GM18870 (cell line): ENCODE measurements around the gene KIF6.

Source experiments
- ATAC-seq: cut with Tn5 transposase; IDR thresholded peaks from one replicate; pipeline ENCODE4 v1.9.1; 2021; ENCODE audit warnings: moderate library complexity; ENCODE audit not compliant: unreplicated experiment

KIF6 gene

DNA sequence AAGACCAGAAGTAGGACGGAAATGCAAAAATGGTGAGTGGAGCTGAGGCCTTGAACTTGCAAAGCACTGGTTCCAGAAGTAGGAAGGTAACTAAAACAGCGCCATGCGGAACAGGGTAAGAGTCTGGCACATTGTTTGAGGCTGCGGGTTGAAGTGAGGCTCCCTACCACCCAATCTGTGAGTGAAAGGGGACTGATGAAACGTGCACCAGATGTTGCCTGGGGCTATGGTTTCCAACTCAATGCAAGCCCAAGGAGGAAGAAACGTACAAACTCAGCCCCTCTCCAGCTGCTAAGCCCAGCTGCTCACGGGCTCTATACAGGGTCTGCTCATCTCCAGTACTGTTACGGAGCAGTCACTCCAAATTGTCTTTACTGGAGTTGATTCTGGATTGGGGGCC, 334.0 kb downstream of the KIF6 start:
- ATAC-seq = no peak

DNA sequence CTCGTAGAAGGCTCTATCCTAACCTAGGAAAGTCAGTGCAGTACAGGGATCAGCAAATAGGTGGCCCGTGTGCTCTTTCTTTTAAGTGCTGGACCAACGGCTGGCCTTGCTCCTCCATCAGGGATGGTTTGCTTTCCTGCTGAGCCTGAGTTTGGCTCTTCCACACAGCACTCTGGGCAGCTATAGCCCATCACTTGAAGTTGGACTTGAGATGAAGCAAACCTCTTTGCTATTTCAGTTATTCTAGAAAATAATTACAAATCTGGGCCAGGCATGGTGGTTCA, 335.8 kb downstream of the KIF6 start:
- no peak for ATAC-seq

DNA sequence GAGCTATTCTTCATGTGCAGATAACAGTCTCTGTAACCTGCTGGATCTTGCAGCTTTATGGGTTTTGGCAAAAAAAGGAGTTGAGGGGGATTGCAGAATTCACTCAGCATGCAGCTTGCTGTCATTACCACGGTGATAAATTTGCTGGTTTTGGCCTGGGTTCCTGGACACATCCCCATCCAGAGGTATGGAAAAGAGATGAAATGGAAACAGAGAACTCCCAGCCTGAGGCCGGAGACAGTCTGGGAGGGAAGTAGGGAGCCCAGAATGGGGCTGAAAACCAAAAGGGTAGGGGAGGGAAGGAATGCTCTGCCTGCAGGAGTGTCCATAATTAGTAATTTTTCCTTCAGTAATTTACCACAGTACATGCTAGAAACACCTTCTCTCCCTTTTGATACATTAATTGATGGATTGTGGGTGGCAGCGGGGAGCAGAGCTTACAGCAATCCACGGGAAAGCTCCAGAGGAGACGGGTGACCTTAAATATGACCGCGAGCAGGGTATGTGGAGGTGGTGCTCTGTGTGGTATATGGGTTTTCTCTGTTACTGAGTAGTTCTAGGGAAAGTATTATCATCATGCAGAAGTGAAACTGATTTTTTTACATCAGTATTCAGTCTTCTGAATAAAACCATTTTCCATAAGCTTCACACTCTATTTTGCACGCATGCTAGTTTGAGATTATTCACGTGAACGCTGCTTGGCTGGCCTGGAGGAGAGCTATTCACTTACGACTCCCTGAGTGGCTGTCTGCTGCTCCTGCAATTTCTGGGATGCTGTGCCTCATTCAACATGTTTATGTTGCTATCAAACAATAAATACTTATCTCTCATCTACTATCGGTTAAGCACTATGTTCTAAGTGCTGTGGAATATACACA, 336.4 kb downstream of the KIF6 start:
- peak; percentile 64 for ATAC-seq

- ATAC-seq = no peak
Observed at GRCh38 chr6:39387785-39388184, 337.4 kb downstream of the KIF6 start.

- no peak for ATAC-seq
Observed at GRCh38 chr6:39386487-39386886, 338.7 kb downstream of the KIF6 start.

DNA sequence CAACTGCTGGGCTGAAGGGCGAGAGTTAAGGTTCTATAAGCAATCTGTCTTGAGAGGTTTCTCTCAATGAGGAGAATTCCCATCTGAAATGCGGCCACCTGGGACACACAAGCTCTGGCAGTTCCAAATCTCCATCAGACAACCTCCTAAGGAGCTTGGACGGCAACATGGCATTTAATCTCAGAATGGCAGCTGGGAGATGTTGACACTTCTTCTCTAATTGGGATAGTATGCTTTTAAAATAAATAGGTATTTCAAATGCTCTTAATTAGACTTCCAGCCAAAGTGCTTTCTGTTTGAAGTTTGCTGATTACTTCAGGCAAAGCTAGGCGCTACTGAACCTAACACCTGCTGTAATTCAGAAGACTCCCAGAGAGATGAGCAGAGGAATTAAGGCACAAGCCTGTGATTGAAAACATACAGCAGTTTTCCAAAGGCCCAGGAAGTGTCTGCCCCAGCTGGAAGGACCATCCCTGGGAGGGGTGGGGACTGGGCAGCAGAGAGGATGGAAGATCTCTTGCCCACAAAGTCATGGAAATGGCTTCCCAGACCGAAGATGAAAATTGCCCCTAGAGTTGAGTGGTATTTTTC, 343.6 kb downstream of the KIF6 start:
- ATAC-seq = no peak

DNA sequence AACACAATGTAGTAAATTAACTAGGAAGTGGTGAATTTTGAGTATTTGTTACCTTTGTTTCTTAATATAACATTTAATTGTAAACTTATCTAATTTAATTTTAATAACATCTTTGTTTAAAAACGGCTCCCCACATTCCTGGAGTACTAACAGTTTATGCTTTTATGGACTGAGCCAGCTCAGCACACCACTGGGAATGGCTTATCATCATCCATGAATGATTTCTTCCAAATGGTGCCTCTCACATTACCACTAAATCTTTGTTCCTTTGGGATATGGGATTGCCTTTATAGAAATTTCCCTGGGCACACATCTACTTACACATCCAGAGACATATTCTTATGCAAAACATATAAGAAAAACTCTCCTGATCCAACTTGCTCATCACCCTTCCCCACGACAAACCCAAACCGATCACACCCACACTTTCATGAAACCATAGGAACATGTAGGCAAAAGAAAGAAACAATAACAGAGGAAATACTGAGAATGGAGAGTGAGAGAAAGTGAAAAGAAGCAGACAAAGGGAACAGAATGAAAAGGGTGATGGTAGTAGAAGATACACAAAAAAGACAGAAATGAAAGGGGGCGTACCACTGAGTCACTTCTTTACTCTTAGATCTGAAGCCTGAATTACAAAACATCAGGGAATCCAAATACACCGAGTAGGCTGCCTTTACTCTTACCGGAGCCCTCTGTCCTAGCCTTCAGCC, 344.2 kb downstream of the KIF6 start:
- no peak for ATAC-seq

GRCh38 chr6:39378960-39379425, 346.2 kb downstream of the KIF6 start:
- no peak for ATAC-seq

- ATAC-seq = no peak
Observed at GRCh38 chr6:39378175-39378959, 346.8 kb downstream of the KIF6 start.

GRCh38 chr6:39377539-39377950, 347.7 kb downstream of the KIF6 start:
- no peak for ATAC-seq

DNA sequence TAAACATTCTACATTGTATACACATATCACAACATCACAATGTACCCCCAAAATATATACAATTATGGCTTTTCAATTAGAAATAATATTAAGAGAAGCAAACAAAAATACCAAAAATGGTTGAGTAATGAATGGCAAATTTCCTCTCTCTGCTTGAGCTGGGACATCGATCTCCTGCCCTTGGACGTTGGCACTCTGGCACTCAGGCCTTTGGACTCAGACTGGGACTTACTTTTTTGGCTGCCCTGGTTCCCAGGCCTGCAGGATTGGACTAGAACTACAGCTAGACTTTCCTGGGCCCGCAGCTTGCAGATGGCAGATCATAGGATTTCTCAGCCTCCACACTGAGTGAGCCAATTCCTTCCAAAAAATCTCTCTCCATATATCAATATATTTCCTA, 349.8 kb downstream of the KIF6 start:
- ATAC-seq = no peak

DNA sequence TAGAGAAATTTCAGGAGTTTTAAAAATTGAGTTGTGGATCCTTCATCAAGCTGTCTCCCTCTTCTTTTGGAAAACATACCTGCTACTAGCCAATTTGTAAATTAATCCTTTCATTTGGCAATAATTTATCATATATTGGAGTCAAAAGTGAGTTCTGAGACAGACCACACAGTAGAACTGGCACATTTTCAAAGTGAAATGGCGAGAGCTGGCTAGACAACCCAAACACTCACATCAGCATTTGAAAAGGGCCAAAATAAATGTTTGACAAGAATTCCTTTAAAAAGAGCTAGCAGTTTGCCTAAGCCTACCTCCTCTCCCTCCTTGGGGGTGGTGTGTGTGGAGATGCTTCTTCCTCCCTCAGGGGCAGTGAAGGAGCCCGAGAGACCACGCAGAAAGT, 354.8 kb downstream of the KIF6 start:
- ATAC-seq = no peak

DNA sequence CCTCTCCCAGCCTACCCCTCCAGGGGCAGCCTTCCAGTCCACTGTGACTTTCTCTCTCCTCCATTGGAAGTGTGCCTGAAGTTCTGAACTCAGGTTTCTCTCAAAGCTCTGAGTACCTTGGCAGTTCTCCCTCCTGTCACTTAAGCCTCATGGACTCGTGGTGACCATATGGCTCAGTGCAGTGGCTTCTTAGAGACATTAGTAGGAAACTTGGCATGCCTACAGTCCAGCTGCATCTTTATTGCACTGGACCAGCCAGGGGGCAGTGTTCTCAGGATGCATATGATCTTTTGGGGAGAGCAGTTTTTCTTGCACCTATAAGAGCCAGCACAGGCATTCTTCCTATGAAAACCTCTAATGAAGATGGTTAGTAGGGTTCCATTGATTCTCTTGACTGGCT, 355.2 kb downstream of the KIF6 start:
- no peak for ATAC-seq

DNA sequence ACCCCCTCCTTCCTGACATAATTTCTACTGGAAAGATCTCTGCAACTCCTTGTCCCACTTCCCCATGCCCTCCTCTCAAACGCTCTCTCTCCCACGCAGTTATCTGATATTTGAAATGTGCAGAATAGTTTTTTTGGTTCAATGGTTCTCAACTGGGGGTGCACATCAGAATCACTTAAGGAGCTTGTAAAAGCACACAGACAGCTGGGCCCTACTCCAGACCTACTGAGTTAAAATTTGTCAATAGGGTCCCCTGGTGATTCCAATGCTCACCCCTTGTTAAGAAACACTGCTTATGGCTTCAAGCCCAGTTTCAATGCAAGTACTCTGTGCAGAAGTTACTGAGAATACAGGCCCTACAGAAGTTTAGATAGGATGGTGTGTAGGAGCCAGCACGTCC, 357.5 kb downstream of the KIF6 start:
- ATAC-seq = no peak

- ATAC-seq = no peak
Observed at GRCh38 chr6:39366931-39367618, 358.1 kb downstream of the KIF6 start.

DNA sequence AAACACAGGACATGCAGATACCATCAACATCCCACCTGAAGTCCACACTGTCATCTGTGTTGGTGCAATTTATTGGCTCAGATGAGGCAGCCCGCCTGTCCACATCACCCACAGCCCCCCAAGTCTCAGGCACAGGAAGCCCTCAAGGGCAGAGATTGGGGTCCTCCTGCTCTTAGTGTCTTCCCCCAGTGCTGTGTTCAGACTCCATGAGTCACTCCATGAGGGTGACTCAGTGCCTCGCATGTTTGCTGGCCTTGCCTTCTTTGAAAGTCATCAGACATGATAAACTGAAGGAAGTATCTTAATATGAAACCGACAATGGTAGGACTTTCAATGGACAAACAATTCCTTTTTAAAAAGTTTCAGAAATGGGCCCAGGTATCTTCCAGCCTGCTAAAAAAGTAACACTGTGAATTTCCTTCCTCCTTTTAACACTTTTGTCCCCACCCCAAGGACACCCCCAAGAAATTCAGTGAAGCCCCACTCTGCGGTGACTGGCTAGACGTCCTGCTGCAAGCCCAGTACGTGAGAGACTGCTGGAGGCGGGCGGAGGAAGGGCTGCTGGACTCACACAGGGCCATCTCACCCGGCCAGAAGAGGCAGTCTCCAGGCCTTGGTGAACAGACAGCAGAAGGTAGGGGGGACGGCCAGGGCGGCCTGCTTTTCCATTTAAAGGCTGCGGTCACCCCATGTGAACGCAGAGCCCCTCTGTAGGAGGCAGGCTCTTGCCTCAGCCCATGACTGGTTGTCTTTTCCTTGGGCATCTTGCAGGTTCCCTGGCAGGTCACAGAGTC, 359.7 kb downstream of the KIF6 start:
- ATAC-seq = no peak

GRCh38 chr6:39363280-39363679, 361.9 kb downstream of the KIF6 start:
- ATAC-seq = no peak

DNA sequence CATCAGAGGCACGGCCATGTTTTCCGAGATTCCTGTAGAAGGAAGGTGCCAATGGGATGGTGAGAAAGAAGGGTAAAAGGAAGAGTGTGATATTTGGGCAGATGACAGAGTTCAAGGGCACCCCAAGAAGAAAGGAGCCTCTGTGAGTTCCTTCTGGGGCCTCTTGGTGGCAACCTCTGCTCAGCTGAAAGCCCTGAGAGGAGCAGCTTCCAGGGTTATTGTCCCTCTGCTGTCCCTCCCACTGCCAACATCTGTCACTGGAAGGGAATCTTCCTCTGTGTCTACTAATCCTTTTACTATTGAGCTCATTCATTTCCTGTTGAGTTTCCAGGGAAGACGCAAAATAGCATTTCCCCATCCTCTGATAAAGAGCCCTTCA, 362.7 kb downstream of the KIF6 start:
- no peak for ATAC-seq

DNA sequence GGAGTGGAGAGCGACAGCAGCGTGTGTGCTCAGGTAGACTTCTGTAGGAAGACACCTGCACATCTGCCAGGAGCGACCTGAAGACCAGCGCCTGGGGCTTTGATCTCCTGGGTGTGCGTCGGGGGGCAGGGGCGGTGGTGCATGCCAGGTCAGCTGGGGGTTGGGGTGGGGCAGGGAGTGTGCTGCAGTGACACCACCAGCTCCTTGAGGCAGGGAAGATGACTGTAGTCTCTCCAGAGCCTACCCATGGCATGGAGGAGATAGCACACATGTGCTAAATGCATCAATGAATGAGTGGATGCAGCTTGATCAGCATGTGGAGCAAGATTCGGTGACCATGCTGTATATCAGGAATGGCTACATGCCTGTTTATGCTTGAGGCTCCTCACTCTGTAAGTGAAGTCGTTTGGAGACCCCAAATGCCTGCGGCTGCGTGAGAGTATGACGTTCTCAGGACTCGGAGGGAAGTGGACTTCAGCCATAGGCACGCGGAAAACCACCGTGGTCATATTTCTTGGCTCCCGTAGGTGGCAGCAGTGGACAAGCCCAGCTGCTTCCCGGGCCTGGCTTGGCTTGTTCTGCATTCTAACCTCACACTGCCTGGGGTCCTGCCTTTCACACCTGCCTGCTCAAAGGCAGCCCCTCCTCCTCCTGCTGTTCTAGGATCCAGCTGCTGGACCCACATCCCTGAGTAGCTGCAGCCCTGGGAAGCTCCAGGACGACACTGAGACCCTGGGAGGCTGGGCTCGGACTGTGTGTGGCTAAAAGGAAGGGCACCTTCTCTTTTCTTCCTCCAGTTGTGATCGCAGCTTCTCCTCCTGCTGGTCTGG, 363.3 kb downstream of the KIF6 start:
- ATAC-seq = no peak
